HEK293 (cell line): ENCODE results near the gene RBPJ.

Experiments used
- CTCF ChIA-PET: fragments of 350-600 bp; formaldehyde crosslinking; extraction: SDS; loops from one replicate; lab custom pipeline; 2021; ENCODE audit warnings: antibody characterized with exemption; lab: Yijun Ruan, JAX
- POLR2A ChIA-PET: fragments of 300-600 bp; formaldehyde crosslinking; extraction: SDS; loops from one replicate; lab custom pipeline; 2020; ENCODE audit warnings: antibody characterized with exemption, inconsistent platforms; lab: Yijun Ruan, JAX
- H3K27ac ChIP-seq: fragments of 200-500 bp; sonication (Bioruptor generic); 2 replicates; pipeline ENCODE4 v1.5.1; 2014; ENCODE audit warnings: low read depth, low read length, control low read depth, inconsistent platforms; ENCODE audit errors: extremely low read depth
- H3K36me3 ChIP-seq, 2 experiments: fragments of 200-500 bp in 1 of 2; sonication (Bioruptor generic) in 1 of 2; 1 replicate in 1 of 2; 2 replicates in 1 of 2; pipeline ENCODE4 v1.5.1; 2014 to 2017; ENCODE audit warnings: inconsistent platforms in 2 of 2, low read length in 2 of 2; ENCODE audit not compliant: control insufficient read depth in 2 of 2, insufficient read depth in 1 of 2
- H3K4me1 ChIP-seq: fragments of 200-500 bp; sonication (Bioruptor generic); 2 replicates; pipeline ENCODE4 v1.5.1; 2014; ENCODE audit warnings: mild to moderate bottlenecking, low read length, inconsistent platforms; ENCODE audit not compliant: control insufficient read depth, insufficient read depth
- H3K4me3 ChIP-seq: 2 replicates; pipeline ENCODE4 v1.5.1; 2011; ENCODE audit warnings: low read depth, mild to moderate bottlenecking, control low read depth, low read length, moderate library complexity
- H3K9me3 ChIP-seq: fragments of 200-500 bp; sonication (Bioruptor generic); 2 replicates; pipeline ENCODE4 v1.5.1; 2014; ENCODE audit warnings: low read depth, low read length, inconsistent platforms; ENCODE audit not compliant: control insufficient read depth, insufficient read depth
- HIC1 ChIP-seq: fragments of 450-650 bp; formaldehyde crosslinking; IDR thresholded peaks from 2 replicates; pipeline ENCODE4 v1.5.1; 2016; ENCODE audit warnings: missing biosample characterization, missing genetic modification characterization
- HOXC10 ChIP-seq: sonication (generic); formaldehyde crosslinking; IDR thresholded peaks from 2 replicates; pipeline ENCODE4 v1.8.1; 2023; ENCODE audit warnings: mild to moderate bottlenecking, missing genetic modification reagents
- KLF17 ChIP-seq: fragments of 450-650 bp; formaldehyde crosslinking; IDR thresholded peaks from 2 replicates; pipeline ENCODE4 v1.5.1; 2016; ENCODE audit warnings: missing biosample characterization, missing genetic modification characterization
- KLF8 ChIP-seq: fragments of 450-650 bp; formaldehyde crosslinking; IDR thresholded peaks from 2 replicates; pipeline ENCODE4 v1.5.1; 2016; ENCODE audit warnings: missing biosample characterization, missing genetic modification characterization
- PBX3 ChIP-seq: sonication (generic); formaldehyde crosslinking; IDR thresholded peaks from 2 replicates; pipeline ENCODE4 v1.8.1; 2022; ENCODE audit warnings: mild to moderate bottlenecking, moderate library complexity, missing genetic modification reagents
- TRIM28 ChIP-seq: IDR thresholded peaks from 2 replicates; pipeline ENCODE4 v1.6.1; 2011; ENCODE audit warnings: low read length, control low read depth, borderline replicate concordance
- ZFHX2 ChIP-seq: fragments of 450-650 bp; formaldehyde crosslinking; conservative IDR thresholded peaks from 2 replicates; pipeline ENCODE4 v1.5.1; 2016; ENCODE audit warnings: missing biosample characterization, missing genetic modification characterization
- ZNF112 ChIP-seq: fragments of 450-650 bp; formaldehyde crosslinking; IDR thresholded peaks from 2 replicates; pipeline ENCODE4 v1.5.0; 2017; ENCODE audit warnings: missing biosample characterization, missing genetic modification characterization
- ZNF146 ChIP-seq: fragments of 450-650 bp; formaldehyde crosslinking; IDR thresholded peaks from 2 replicates; pipeline ENCODE4 v1.5.1; 2016; ENCODE audit warnings: missing biosample characterization, missing genetic modification characterization
- ZNF18 ChIP-seq: fragments of 450-650 bp; formaldehyde crosslinking; IDR thresholded peaks from 2 replicates; pipeline ENCODE4 v1.5.1; 2016; ENCODE audit warnings: missing biosample characterization, missing genetic modification characterization
- ZNF2 ChIP-seq: fragments of 450-650 bp; formaldehyde crosslinking; IDR thresholded peaks from 2 replicates; pipeline ENCODE4 v1.5.1; 2016; ENCODE audit warnings: missing biosample characterization, missing genetic modification characterization
- ZNF280D ChIP-seq: fragments of 450-650 bp; formaldehyde crosslinking; IDR thresholded peaks from 2 replicates; pipeline ENCODE4 v1.5.1; 2016; ENCODE audit warnings: missing biosample characterization, missing genetic modification characterization
- ZNF514 ChIP-seq: fragments of 450-650 bp; formaldehyde crosslinking; IDR thresholded peaks from 2 replicates; pipeline ENCODE4 v1.5.1; 2016; ENCODE audit warnings: missing biosample characterization, missing genetic modification characterization
- ZNF629 ChIP-seq: fragments of 450-650 bp; formaldehyde crosslinking; IDR thresholded peaks from 2 replicates; pipeline ENCODE4 v1.5.1; 2017; ENCODE audit warnings: missing biosample characterization, missing genetic modification characterization
- ZNF654 ChIP-seq: fragments of 450-650 bp; formaldehyde crosslinking; IDR thresholded peaks from 2 replicates; pipeline ENCODE4 v1.5.1; 2016; ENCODE audit warnings: low read depth, missing biosample characterization, missing genetic modification characterization
- ZNF677 ChIP-seq: fragments of 450-650 bp; IDR thresholded peaks from 2 replicates; pipeline ENCODE4 v1.5.0; 2018; ENCODE audit warnings: missing biosample characterization, mild to moderate bottlenecking, missing genetic modification characterization, moderate library complexity
- ZNF747 ChIP-seq: fragments of 450-650 bp; formaldehyde crosslinking; IDR thresholded peaks from 2 replicates; pipeline ENCODE4 v1.5.1; 2016; ENCODE audit warnings: missing biosample characterization, missing genetic modification characterization
- ZNF785 ChIP-seq: fragments of 450-650 bp; formaldehyde crosslinking; IDR thresholded peaks from 2 replicates; pipeline ENCODE4 v1.5.1; 2016; ENCODE audit warnings: missing biosample characterization, missing genetic modification characterization
- ZNF791 ChIP-seq: fragments of 450-650 bp; formaldehyde crosslinking; IDR thresholded peaks from 2 replicates; pipeline ENCODE4 v1.5.1; 2016; ENCODE audit warnings: missing biosample characterization, missing genetic modification characterization

Gene RBPJ

GRCh38 chr4:26402458-26402857, 81.6 kb downstream of the RBPJ start:
- H3K36me3 ChIP-seq = peaks cover 0 to 16% of the 10 kb centered on the region in 2 experiments; a peak in 1 of 3 replicates
- no peak overlapping the region for H3K27ac ChIP-seq
- ChIA-PET CTCF (no interaction called here), POLR2A (no interaction called here)
- no peak for TF ChIP-seq ZNF18 (tag by site-specific recombination)
- no peak for TF ChIP-seq HOXC10 (CRISPR knock-in tag)
- TF ChIP-seq ZNF2 = no peak
- no peak for TF ChIP-seq ZNF677 (tag by site-specific recombination)
- TF ChIP-seq PBX3 (CRISPR knock-in tag) = no peak
- TF ChIP-seq ZNF112 = no peak
- TF ChIP-seq HIC1 (tag by site-specific recombination) = no peak
- TF ChIP-seq ZNF629 (tag by site-specific recombination) = no peak
- TF ChIP-seq ZFHX2 (tag by site-specific recombination) = no peak
- no peak for TF ChIP-seq ZNF747
- no peak for TF ChIP-seq TRIM28
- TF ChIP-seq KLF17 (tag by site-specific recombination) = no peak
- no peak for TF ChIP-seq ZNF146 (tag by site-specific recombination)
- no peak for TF ChIP-seq ZNF785 (tag by site-specific recombination)
- no peak for TF ChIP-seq ZNF654 (tag by site-specific recombination)
- TF ChIP-seq ZNF791 = no peak
- TF ChIP-seq ZNF514 (tag by site-specific recombination) = no peak
- no peak for TF ChIP-seq ZNF280D (tag by site-specific recombination)
- no peak for TF ChIP-seq KLF8 (tag by site-specific recombination)
- H3K4me3 ChIP-seq = no peak overlapping the region
- H3K9me3 ChIP-seq = no peaks in the 10 kb centered on the region
- H3K4me1 ChIP-seq = no peaks in the 10 kb centered on the region
